ENCODE results near the gene ADD1.

DNA sequence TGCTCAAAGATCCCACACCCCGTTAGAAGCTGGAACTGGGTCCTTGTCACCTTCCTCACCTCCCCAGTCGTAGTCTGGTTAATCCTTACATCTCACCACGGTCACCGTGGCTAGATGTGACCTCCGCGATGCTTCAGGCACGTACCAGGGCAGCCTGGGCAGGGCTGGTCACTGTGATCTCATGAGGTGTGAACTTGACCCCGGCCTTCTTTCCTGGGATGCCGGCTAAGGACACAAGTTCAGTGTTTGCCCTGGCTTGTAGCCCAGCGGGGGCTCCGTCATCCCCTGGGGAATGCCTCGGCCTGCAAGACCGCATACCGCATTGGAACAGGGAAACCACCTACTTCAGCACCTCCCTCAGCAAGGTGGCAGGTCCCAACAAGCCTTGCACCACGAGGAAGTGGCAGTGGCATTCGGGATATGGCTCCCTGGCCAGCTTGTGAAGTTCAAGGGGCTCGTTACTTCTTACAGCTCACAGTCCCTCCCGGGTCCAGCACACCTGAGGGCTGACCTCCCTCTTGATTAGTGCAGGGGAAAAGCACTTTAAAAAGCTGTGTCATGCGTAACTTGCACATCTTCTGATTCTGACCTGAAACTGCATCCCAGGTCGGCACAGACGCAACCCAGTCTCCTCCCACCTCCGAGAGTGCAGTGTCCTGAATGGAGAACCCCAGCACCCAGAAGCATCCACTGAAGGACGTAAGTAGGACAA is 93.7 kb downstream of the ADD1 start:
- TF ChIP-seq, protein P1, sequence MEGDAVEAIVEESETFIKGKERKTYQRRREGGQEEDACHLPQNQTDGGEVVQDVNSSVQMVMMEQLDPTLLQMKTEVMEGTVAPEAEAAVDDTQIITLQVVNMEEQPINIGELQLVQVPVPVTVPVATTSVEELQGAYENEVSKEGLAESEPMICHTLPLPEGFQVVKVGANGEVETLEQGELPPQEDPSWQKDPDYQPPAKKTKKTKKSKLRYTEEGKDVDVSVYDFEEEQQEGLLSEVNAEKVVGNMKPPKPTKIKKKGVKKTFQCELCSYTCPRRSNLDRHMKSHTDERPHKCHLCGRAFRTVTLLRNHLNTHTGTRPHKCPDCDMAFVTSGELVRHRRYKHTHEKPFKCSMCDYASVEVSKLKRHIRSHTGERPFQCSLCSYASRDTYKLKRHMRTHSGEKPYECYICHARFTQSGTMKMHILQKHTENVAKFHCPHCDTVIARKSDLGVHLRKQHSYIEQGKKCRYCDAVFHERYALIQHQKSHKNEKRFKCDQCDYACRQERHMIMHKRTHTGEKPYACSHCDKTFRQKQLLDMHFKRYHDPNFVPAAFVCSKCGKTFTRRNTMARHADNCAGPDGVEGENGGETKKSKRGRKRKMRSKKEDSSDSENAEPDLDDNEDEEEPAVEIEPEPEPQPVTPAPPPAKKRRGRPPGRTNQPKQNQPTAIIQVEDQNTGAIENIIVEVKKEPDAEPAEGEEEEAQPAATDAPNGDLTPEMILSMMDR (IDR thresholded peaks at IDR 0.05) = no peak
- no peak for TF ChIP-seq POLR2A (IDR thresholded peaks at IDR 0.05)

All from right lobe of liver (tissue), 4 donors.